ENCODE data around the gene RPS19.

DNA sequence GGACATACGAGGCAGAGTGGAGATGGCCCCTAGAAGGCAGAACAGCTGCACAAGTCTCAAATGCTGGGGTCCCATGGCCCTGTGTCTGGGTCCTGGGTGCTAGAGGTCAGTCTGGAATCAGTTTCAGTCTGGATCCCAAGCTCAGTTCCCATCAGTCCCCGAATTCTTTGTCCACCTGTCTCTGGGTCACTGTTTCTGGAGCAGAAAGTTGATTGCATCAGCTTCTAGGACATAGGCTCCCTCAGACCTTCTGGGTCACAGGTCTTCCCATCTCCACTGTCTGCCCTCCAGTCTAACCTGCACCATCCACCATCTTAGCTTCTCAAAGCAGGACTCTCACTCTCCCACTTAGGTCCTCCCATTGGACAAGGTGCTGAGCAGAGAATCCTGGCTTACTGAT is 20.8 kb upstream of the RPS19 start:
- no peak for TF ChIP-seq POLR2A (IDR thresholded peaks at IDR 0.05; ENCODE audit: extremely low read depth, insufficient read length)
- TF ChIP-seq, protein P1, sequence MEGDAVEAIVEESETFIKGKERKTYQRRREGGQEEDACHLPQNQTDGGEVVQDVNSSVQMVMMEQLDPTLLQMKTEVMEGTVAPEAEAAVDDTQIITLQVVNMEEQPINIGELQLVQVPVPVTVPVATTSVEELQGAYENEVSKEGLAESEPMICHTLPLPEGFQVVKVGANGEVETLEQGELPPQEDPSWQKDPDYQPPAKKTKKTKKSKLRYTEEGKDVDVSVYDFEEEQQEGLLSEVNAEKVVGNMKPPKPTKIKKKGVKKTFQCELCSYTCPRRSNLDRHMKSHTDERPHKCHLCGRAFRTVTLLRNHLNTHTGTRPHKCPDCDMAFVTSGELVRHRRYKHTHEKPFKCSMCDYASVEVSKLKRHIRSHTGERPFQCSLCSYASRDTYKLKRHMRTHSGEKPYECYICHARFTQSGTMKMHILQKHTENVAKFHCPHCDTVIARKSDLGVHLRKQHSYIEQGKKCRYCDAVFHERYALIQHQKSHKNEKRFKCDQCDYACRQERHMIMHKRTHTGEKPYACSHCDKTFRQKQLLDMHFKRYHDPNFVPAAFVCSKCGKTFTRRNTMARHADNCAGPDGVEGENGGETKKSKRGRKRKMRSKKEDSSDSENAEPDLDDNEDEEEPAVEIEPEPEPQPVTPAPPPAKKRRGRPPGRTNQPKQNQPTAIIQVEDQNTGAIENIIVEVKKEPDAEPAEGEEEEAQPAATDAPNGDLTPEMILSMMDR (IDR thresholded peaks at IDR 0.05; ENCODE audit: low read depth, low read length): no peak
- TF ChIP-seq MYC (IDR thresholded peaks at IDR 0.05; ENCODE audit: low read depth, low read length): no peak
- TF ChIP-seq, protein P2, sequence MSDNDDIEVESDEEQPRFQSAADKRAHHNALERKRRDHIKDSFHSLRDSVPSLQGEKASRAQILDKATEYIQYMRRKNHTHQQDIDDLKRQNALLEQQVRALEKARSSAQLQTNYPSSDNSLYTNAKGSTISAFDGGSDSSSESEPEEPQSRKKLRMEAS (IDR thresholded peaks at IDR 0.05; ENCODE audit: low read depth, low read length): no peak
